Measurements from ENCODE around the gene UTRN. TPM values are rescaled to one million over a fixed set of nuclear protein-coding genes. Genes with fewer than 3 reads are reported as not detected.

The UTRN gene
- total RNA-seq, 3 donors from 2014 or later, result 204 to 397 (median 263) TPM

- no peak for TF ChIP-seq POLR2AphosphoS5 (IDR thresholded peaks at IDR 0.05)
- no peak for TF ChIP-seq POLR2A (IDR thresholded peaks at IDR 0.05)
- TF ChIP-seq CTCF (IDR thresholded peaks at IDR 0.05), result no peak
- Histone ChIP-seq H3K36me3 (no peaks in the 10 kb centered on the region), H3K9me3 (no peaks in the 10 kb centered on the region), H3K4me1 (no peaks in the 10 kb centered on the region), H3K27me3 (no peaks in the 10 kb centered on the region), H3K4me3 (no peak overlapping the region), H3K27ac (no peak overlapping the region)
- intact Hi-C loops (cut with DNase I; ENCODE audit: low total_unique reads), result no loop called here
- no peak for DNase-seq (ENCODE audit: low spot score in 2 of 2)
Observed at GRCh38 chr6:144250276-144250675, 34.9 kb upstream of the UTRN start.

GRCh38 chr6:144252259-144252658, 32.9 kb upstream of the UTRN start:
- TF ChIP-seq CTCF (IDR thresholded peaks at IDR 0.05) (no peak), POLR2AphosphoS5 (IDR thresholded peaks at IDR 0.05) (no peak), POLR2A (IDR thresholded peaks at IDR 0.05) (no peak)

GRCh38 chr6:144259986-144260385, 25.1 kb upstream of the UTRN start:
- Histone ChIP-seq H3K4me1 (peaks cover 0 to 6% of the 10 kb centered on the region in 2 donors), H3K27me3 (no peaks in the 10 kb centered on the region), H3K9me3 (no peaks in the 10 kb centered on the region), H3K4me3 (no peak overlapping the region), H3K36me3 (no peaks in the 10 kb centered on the region), H3K27ac (no peak overlapping the region)
- TF ChIP-seq POLR2AphosphoS5 (IDR thresholded peaks at IDR 0.05) (no peak), POLR2A (IDR thresholded peaks at IDR 0.05) (no peak), CTCF (IDR thresholded peaks at IDR 0.05) (no peak)
- intact Hi-C loops (cut with DNase I; ENCODE audit: low total_unique reads), result no loop called here
- no peak for DNase-seq (ENCODE audit: low spot score in 2 of 2)

More at GRCh38 chr6:144252259-144252658, 32.9 kb upstream of the UTRN start:
- Histone ChIP-seq H3K27ac (no peak overlapping the region), H3K36me3 (no peaks in the 10 kb centered on the region), H3K27me3 (no peaks in the 10 kb centered on the region), H3K4me1 (no peaks in the 10 kb centered on the region), H3K9me3 (no peaks in the 10 kb centered on the region), H3K4me3 (no peak overlapping the region)
- DNase-seq (ENCODE audit: low spot score in 2 of 2), result no peak
- intact Hi-C loops (cut with DNase I; ENCODE audit: low total_unique reads), result no loop called here

GRCh38 chr6:144262470-144263369, 22.4 kb upstream of the UTRN start:
- intact Hi-C loops (cut with DNase I; ENCODE audit: low total_unique reads), result no loop called here
- no peaks in the 10 kb centered on the region for H3K27me3 ChIP-seq
- H3K9me3 ChIP-seq, result no peaks in the 10 kb centered on the region
- peaks cover 0 to 6% of the 10 kb centered on the region in 2 donors for H3K4me1 ChIP-seq
- no peak for DNase-seq (ENCODE audit: low spot score in 2 of 2)
- no peak for TF ChIP-seq POLR2A (IDR thresholded peaks at IDR 0.05)
- TF ChIP-seq CTCF (IDR thresholded peaks at IDR 0.05), result no peak
- TF ChIP-seq POLR2AphosphoS5 (IDR thresholded peaks at IDR 0.05), result no peak
- H3K36me3 ChIP-seq, result no peaks in the 10 kb centered on the region
- H3K4me3 ChIP-seq, result no peak overlapping the region
- no peak overlapping the region for H3K27ac ChIP-seq

- no peaks in the 10 kb centered on the region for H3K9me3 ChIP-seq
- no peaks in the 10 kb centered on the region for H3K36me3 ChIP-seq
- no peak for DNase-seq (ENCODE audit: low spot score in 2 of 2)
- no peak overlapping the region for H3K4me3 ChIP-seq
- no peaks in the 10 kb centered on the region for H3K27me3 ChIP-seq
- H3K4me1 ChIP-seq, result peaks cover 0 to 6% of the 10 kb centered on the region in 2 donors
- intact Hi-C loops (cut with DNase I; ENCODE audit: low total_unique reads), result no loop called here
- H3K27ac ChIP-seq, result peak overlapping the region; percentile 33 to 40
- TF ChIP-seq POLR2AphosphoS5 (IDR thresholded peaks at IDR 0.05) (no peak), CTCF (IDR thresholded peaks at IDR 0.05) (no peak), POLR2A (IDR thresholded peaks at IDR 0.05) (no peak)
Observed at GRCh38 chr6:144263786-144264185, 21.3 kb upstream of the UTRN start.

Data from breast epithelium (tissue), 4 donors.